HepG2 (cell line): ENCODE results near the gene PKMYT1. TPM values are rescaled to one million over a fixed set of nuclear protein-coding genes. Genes with fewer than 3 reads are reported as not detected.

ENCODE experiments used
- ATAC-seq: fragments of 200-7000 bp; cut with Tn5 transposase; 3 replicates; pipeline ENCODE4 v1.9.1; 2020; ENCODE audit warnings: mild to moderate bottlenecking, moderate library complexity
- BruUV-seq: library from RNA; stranded (reverse); fragments of 400-500 nt; replicated peaks from 2 replicates; lab custom pipeline; 2021; lab: Mats Ljungman, UMichigan
- CTCF ChIA-PET: fragments of 300-600 bp; formaldehyde crosslinking; extraction: SDS; loops from one replicate; lab custom pipeline; 2021; ENCODE audit warnings: low total read pairs, inconsistent platforms, low intra/inter-chr PET ratio; lab: Yijun Ruan, JAX
- POLR2A ChIA-PET: fragments of 350-600 bp; sonication (Branson Sonifier 250); formaldehyde crosslinking; loops from one replicate; lab custom pipeline; 2020; ENCODE audit warnings: antibody characterized with exemption, inconsistent platforms; lab: Yijun Ruan, JAX
- DNase-seq: peaks from one replicate; pipeline ENCODE4 v3.0.0-alpha.2; 2015; ENCODE audit warnings: low spot score
- FAIRE-seq: peaks from 3 replicates; lab custom pipeline; 2011; peaks lifted over from hg19 to GRCh38; lab: Jason Lieb, UNC
- H2AFZ ChIP-seq: one replicate; pipeline ENCODE4 v1.6.1; 2011; ENCODE audit warnings: low read length, inconsistent platforms
- H3K27ac ChIP-seq: fragments of 300-600 bp; 3 replicates; pipeline ENCODE4 v1.8.0; 2011; ENCODE audit warnings: mixed run types, mild to moderate bottlenecking, mixed read lengths, low read length, inconsistent platforms; ENCODE audit not compliant: insufficient read depth; ENCODE audit errors: extremely low read length
- H3K27me3 ChIP-seq, 2 experiments: fragments of 200-600 bp in 1 of 2; 2 replicates in 1 of 2; 3 replicates in 1 of 2; pipeline versions ENCODE4 v1.6.0 to v1.8.0; 2011; ENCODE audit warnings: low read length in 2 of 2, mild to moderate bottlenecking in 2 of 2, moderate library complexity in 2 of 2, inconsistent platforms in 1 of 2; ENCODE audit not compliant: insufficient read depth in 2 of 2, control insufficient read depth in 1 of 2
- H3K36me3 ChIP-seq, 2 experiments: fragments of 200-600 bp in 1 of 2; replicated peaks in 1 of 2; 2 replicates in 1 of 2; 3 replicates in 1 of 2; pipeline versions ENCODE4 v1.5.1 to v1.8.0; 2011; ENCODE audit warnings: low read length in 2 of 2, inconsistent platforms in 1 of 2; ENCODE audit not compliant: insufficient read depth in 2 of 2, control insufficient read depth in 1 of 2
- H3K4me1 ChIP-seq: 2 replicates; pipeline ENCODE4 v1.5.1; 2012; ENCODE audit warnings: low read length, inconsistent platforms; ENCODE audit not compliant: insufficient read depth
- H3K4me2 ChIP-seq: 2 replicates; pipeline ENCODE4 v1.6.0; 2011; ENCODE audit warnings: low read depth, low read length, inconsistent platforms
- H3K4me3 ChIP-seq, 3 experiments: fragments of 200-600 bp in 1 of 3; sonication (generic), shearing (Covaris generic) in 1 of 3; replicated peaks in 1 of 3; 2 replicates each; pipeline ENCODE4 v1.5.1; 2011 to 2016; ENCODE audit warnings: low read length in 3 of 3, inconsistent platforms in 2 of 3, low read depth in 2 of 3, mild to moderate bottlenecking in 2 of 3, control low read depth in 1 of 3, mixed read lengths in 1 of 3; ENCODE audit not compliant: insufficient read depth in 1 of 3
- H3K79me2 ChIP-seq: one replicate; pipeline ENCODE4 v1.6.1; 2011; ENCODE audit warnings: low read length, inconsistent platforms; ENCODE audit not compliant: insufficient read depth
- H3K9ac ChIP-seq: 2 replicates; pipeline ENCODE4 v1.6.0; 2011; ENCODE audit warnings: mild to moderate bottlenecking, low read depth, low read length, inconsistent platforms; ENCODE audit not compliant: insufficient read depth
- H3K9me3 ChIP-seq: 2 replicates; pipeline ENCODE4 v1.5.1; 2012; ENCODE audit warnings: mild to moderate bottlenecking, low read length
- H4K20me1 ChIP-seq: 2 replicates; pipeline ENCODE4 v1.6.0; 2011; ENCODE audit warnings: inconsistent platforms, mild to moderate bottlenecking, low read length, moderate library complexity; ENCODE audit not compliant: insufficient read depth
- CBX5 ChIP-seq: sonication (generic); formaldehyde crosslinking; IDR thresholded peaks from 2 replicates; pipeline ENCODE4 v1.4.0; 2020; ENCODE audit warnings: missing genetic modification reagents, borderline replicate concordance
- ELF1 ChIP-seq: sonication (generic); formaldehyde crosslinking; IDR thresholded peaks from 2 replicates; pipeline ENCODE4 v1.4.0; 2020; ENCODE audit warnings: missing genetic modification reagents
- GABPA ChIP-seq, 2 experiments: IDR thresholded peaks; 2 replicates each; pipeline ENCODE4 v1.6.1; 2011 to 2016; ENCODE audit warnings: low read depth in 2 of 2, low read length in 1 of 2, missing biosample characterization in 1 of 2, missing genetic modification characterization in 1 of 2
- HOXA9 ChIP-seq: sonication (generic); formaldehyde crosslinking; IDR thresholded peaks from 2 replicates; pipeline ENCODE4 v1.8.1; 2022; ENCODE audit warnings: missing genetic modification reagents, mild to moderate bottlenecking, moderate library complexity, borderline replicate concordance
- NCOA5 ChIP-seq: sonication (generic); formaldehyde crosslinking; IDR thresholded peaks from 2 replicates; pipeline ENCODE4 v1.4.0; 2020; ENCODE audit warnings: missing genetic modification reagents
- SRSF4 ChIP-seq: fragments of 200-400 bp; formaldehyde crosslinking; IDR thresholded peaks from one replicate; pipeline ENCODE4 v1.6.1; 2018; ENCODE audit warnings: mild to moderate bottlenecking, low read depth, low read length, moderate library complexity; ENCODE audit not compliant: poor library complexity, severe bottlenecking
- ZBTB2 ChIP-seq: sonication (generic); formaldehyde crosslinking; IDR thresholded peaks from 2 replicates; pipeline ENCODE4 v1.8.0; 2022; ENCODE audit warnings: low read depth, missing genetic modification reagents
- ZNF710 ChIP-seq: sonication (generic); formaldehyde crosslinking; IDR thresholded peaks from 2 replicates; pipeline ENCODE4 v1.5.0; 2020; ENCODE audit warnings: mild to moderate bottlenecking, missing genetic modification reagents, borderline replicate concordance
- WGBS: methylation state at CpG from one replicate; pipeline ENCODE4 v1.1.6; 2017; ENCODE audit warnings: low lambda C conversion rate; 5-methylcytosine and 5-hydroxymethylcytosine counted together
- in situ Hi-C: cut with HindIII; loops from 2 replicates; pipeline ENCODE4 v1.10.0; 2017; ENCODE audit warnings: low pct_unique_long_range_greater_than_20kb; ENCODE audit not compliant: extremely low pct_ligation_motif_present
- intact Hi-C: fragments of 100-400 bp; cut with micrococcal nuclease; formaldehyde crosslinking; loops from one replicate; pipeline ENCODE4 v1.10.0; 2022; ENCODE audit not compliant: unreplicated experiment
- polyA plus RNA-seq, 8 experiments: library from polyadenylated mRNA; depleted of rRNA in 3 of 8; stranded (reverse) in 7 of 8; unstranded in 1 of 8; fragments of >200 nt; fragmentation: Illumina TruSeq in 4 of 8; extraction: Trizol in 4 of 8; gene quantifications; 2 replicates each; pipeline versions ENCODE4 v1.2.1 to v1.2.3, GENCODE V29; 2011 to 2016; ENCODE audit warnings: low read depth in 4 of 8, missing spikeins in 1 of 8, mixed read lengths in 1 of 8; ENCODE audit not compliant: insufficient read depth in 1 of 8
- total RNA-seq, 5 experiments: library from RNA; depleted of rRNA; stranded (reverse); fragments of >200 nt; fragmentation: Illumina TruSeq; extraction: Trizol; gene quantifications; 2 replicates each; pipeline ENCODE4 v1.2.3, GENCODE V29; 2016; ENCODE audit warnings: low read depth in 1 of 5
- TF ChIP-seq, protein P1 (sequence below): sonication (generic); formaldehyde crosslinking; IDR thresholded peaks from 2 replicates; pipeline ENCODE4 v1.8.0; 2023; ENCODE audit warnings: mild to moderate bottlenecking, missing genetic modification reagents
- TF ChIP-seq, protein P2 (sequence below): sonication (generic); formaldehyde crosslinking; IDR thresholded peaks from 2 replicates; pipeline ENCODE4 v1.5.0; 2020; ENCODE audit warnings: mild to moderate bottlenecking, low read depth, missing genetic modification reagents, borderline replicate concordance

The PKMYT1 gene
- total and polyA plus RNA-seq, 2 of the 13 experiments (the other 11 are each of a cell fraction or from before 2014, with no cell fraction given), result 7.0 to 27.8 TPM

DNA sequence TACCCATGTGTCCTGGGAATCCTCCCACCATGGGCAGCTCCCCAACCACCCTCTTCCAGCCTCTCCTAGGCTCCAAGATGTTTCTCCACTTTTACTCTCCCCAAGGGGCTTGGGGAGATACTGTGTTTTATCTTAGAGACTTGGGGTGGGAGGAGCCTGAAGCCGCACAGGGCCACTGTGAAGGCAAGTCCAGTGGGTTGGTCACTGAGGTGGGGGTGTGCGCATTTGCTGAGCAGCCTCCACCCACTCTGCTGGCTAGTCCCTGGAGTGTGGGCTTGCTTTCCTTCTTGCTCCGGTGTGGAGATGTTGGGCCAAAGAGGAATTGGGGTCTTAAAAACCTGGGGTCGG is 28.4 kb upstream of the PKMYT1 start:
- Histone ChIP-seq H3K36me3 (no peaks in the 10 kb centered on the region), H3K79me2 (no peaks in the 10 kb centered on the region), H3K27me3 (peaks cover 7 to 21% of the 10 kb centered on the region in 2 experiments; a peak in 4 of 5 replicates), H3K27ac (no peak overlapping the region), H3K4me1 (peaks cover 86% of the 10 kb centered on the region), H4K20me1 (no peaks in the 10 kb centered on the region), H3K9me3 (no peaks in the 10 kb centered on the region), H3K4me2 (peak overlapping the region; percentile 68; the same call in 1 of the 2 replicates), H3K4me3 (no peak overlapping the region), H2AFZ (no peak overlapping the region), H3K9ac (no peak overlapping the region)
- DNase-seq (no peak), FAIRE-seq (no peak), ATAC-seq (no peak)
- WGBS, result 96% methylated on average over 4 of the region's 4 CpGs
- in situ Hi-C loops (no loop called here), intact Hi-C loops (no loop called here)
- no peak for TF ChIP-seq SRSF4
- TF ChIP-seq, protein P1, sequence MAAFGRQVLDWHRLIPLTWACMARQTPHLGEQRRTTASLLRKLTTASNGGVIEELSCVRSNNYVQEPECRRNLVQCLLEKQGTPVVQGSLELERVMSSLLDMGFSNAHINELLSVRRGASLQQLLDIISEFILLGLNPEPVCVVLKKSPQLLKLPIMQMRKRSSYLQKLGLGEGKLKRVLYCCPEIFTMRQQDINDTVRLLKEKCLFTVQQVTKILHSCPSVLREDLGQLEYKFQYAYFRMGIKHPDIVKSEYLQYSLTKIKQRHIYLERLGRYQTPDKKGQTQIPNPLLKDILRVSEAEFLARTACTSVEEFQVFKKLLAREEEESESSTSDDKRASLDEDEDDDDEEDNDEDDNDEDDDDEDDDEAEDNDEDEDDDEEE (CRISPR knock-in tag), result 0 out of 2 replicates have a peak, but pooled peaks have one; percentile 33
- ChIA-PET POLR2A (interaction anchor here (14.2 kb wide), 1 partner anchor 14 kb away, joined by 750 read pairs; the partner anchor contains the start of genes CLDN6, HCFC1R1, THOC6 and TNFRSF12A), CTCF (no interaction called here)
- no TSS peak for BruUV-seq

- no peaks in the 10 kb centered on the region for H3K79me2 ChIP-seq
- H3K27ac ChIP-seq, result peak overlapping the region; percentile 84
- no peaks in the 10 kb centered on the region for H3K36me3 ChIP-seq
- no peaks in the 10 kb centered on the region for H3K9me3 ChIP-seq
- peaks cover 80% of the 10 kb centered on the region for H3K4me1 ChIP-seq
- CTCF ChIA-PET, result no interaction called here
- in situ Hi-C loops (no loop called here), intact Hi-C loops (no loop called here)
- no peak for ATAC-seq
- H2AFZ ChIP-seq, result no peak overlapping the region
- POLR2A ChIA-PET, result interaction anchor here (0.8 to 14.2 kb wide), 4 partner anchors 15 to 125 kb away, joined by 3 to 750 read pairs (median 4); partner anchors contain the start of genes CLDN6, FLYWCH2, HCFC1R1 and THOC6
- no TSS peak for BruUV-seq
- WGBS, result 59% methylated on average over 10 of the region's 17 CpGs
- H3K9ac ChIP-seq, result peak overlapping the region; percentile 59
- H4K20me1 ChIP-seq, result no peaks in the 10 kb centered on the region
- H3K4me3 ChIP-seq, result peak overlapping the region in 1 of 3 experiments; percentile 59; a peak in 2 of 6 replicates
- H3K27me3 ChIP-seq, result peaks cover 4 to 16% of the 10 kb centered on the region in 2 experiments; a peak in 4 of 5 replicates
- DNase-seq, result no peak
- peak overlapping the region; percentile 68 for H3K4me2 ChIP-seq
- FAIRE-seq, result no peak
- no peak for TF ChIP-seq GABPA (IDR thresholded peaks at IDR 0.05; ENCODE audit: low read depth, low read length)
- peak; percentile 47; the same call in 1 of the 2 replicates for TF ChIP-seq GABPA (CRISPR knock-in tag; IDR thresholded peaks at IDR 0.05; ENCODE audit: low read depth)
- TF ChIP-seq, protein P2, sequence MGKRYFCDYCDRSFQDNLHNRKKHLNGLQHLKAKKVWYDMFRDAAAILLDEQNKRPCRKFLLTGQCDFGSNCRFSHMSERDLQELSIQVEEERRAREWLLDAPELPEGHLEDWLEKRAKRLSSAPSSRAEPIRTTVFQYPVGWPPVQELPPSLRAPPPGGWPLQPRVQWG, result no peak
- TF ChIP-seq ELF1 (CRISPR knock-in tag), result no peak
- no peak for TF ChIP-seq ZBTB2 (CRISPR knock-in tag)
- TF ChIP-seq HOXA9 (CRISPR knock-in tag), result no peak
- TF ChIP-seq NCOA5 (CRISPR knock-in tag), result no peak
- TF ChIP-seq CBX5 (CRISPR knock-in tag), result no peak
- no peak for TF ChIP-seq ZNF710 (CRISPR knock-in tag)
Observed at GRCh38 chr16:3007957-3008689, 27.9 kb upstream of the PKMYT1 start.
